Measurements from ENCODE around the gene CNTNAP2.

The CNTNAP2 gene

DNA sequence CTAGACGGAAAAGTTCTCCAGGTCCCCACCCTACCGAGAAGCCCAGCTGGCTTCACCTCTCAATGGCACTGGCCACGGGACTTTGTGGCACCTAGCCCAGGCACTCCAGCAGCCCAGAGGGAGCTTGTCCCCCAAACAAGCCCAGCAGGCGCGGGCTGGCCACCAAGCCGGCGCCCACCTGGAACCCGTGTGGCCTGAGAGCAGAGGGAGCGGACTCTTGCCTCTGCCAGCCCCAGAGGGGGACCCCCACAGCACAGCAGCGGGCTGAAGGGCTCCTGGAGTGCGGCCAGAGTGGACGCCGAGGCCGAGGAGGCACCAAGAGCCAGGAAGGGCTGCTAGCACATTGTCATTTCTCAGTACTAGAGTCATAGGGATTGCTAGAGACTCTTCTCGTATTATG, 671.4 kb downstream of the CNTNAP2 start:
- no peak for DNase-seq

DNA sequence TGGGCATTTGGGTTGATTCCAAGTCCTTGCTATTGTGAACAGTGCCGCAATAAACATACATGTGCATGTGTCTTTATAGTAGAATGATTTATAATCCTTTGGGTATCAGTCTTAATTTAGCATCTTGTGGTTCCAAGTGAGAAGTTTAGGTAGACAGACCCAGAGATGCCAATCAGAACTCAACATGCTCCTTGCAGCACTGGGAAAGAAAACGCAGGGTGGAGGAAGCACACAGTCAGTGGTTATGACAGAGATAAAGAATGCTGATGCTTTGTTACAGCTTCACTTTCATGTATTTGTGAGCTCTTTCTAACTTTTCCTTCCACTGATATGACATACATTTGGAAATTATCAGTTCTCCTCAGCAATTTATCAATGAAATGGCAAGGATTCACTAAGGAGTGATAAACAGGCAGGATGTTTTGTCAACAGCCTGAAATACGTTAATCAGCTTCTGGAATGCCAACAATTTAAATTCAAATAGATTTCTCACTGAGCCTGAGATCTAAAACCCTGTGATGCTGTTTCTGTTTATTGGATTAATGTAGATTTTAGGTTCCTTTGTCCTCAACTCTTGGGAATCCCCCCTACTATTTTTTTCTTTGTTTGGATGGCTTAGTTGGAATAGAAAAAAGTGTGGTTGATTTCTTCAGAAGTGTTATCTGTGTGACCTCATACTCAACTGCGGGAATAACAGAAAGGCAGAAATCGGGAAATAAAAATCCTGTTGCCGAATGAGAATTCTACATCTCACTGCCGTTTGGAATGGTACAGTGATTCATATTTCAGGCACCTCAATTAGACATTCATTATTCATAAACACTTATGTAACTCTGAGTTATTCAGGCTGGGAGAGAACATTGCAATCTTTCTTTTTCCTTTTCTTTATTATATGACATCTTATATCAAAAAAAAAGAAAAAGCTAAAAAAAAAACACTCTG, 675.0 kb downstream of the CNTNAP2 start:
- no peak for DNase-seq

DNA sequence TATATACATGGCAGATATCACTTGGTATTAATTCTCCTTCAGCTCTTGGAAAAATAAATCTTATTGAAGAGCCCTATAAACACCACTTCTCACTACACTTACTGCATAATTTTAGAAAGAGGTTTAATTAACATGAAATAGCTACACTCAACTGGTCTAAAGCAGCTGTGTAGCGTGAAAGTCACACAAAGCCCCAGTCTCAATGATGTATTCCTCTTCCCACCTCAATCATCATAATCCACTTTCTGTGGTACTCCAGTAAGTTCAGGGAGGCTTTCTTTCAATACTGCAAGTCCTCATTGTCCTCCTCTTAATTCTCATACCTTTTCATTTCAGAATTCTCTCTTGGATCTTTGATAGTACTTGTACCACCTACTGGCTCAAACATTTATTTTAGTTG, 688.0 kb downstream of the CNTNAP2 start:
- no peak for DNase-seq

DNA sequence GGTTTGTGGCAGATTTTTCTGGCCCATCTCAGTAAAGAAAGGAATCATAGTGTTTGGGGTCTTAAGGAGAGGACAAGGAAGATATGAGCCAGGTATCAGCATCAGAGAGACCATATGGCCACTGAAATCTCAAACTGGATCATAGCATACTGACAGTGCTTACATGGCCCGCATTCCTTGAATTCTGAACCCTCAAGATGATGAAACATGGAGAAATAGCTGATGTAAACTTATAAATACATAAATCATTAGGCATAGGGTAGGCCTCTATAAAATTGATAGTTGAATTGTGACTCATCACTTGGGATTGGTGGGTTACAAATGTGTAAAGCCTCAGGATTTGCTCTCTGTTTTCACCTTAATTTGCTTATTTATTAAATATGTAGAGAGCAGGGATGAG, 688.5 kb downstream of the CNTNAP2 start:
- DNase-seq, result no peak

DNA sequence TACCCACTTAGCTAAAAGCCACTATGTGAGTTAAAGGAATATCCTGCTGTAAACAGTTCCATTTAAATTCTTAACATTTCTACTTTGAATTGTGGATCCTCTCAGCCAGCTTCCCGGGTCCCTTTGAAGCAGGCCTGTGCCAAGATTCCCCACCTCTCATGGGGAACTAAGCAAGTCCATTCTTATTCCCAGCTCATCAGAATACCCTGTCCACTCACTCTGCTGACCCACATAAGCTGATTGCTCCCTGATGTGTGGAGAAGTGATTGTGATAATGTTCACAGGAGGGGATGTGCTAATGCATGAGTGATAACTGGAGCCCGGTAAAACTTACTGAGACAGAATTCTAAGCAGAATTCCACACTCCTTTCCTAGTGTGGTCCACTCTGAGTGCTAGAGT, 709.7 kb downstream of the CNTNAP2 start:
- DNase-seq, result no peak

DNA sequence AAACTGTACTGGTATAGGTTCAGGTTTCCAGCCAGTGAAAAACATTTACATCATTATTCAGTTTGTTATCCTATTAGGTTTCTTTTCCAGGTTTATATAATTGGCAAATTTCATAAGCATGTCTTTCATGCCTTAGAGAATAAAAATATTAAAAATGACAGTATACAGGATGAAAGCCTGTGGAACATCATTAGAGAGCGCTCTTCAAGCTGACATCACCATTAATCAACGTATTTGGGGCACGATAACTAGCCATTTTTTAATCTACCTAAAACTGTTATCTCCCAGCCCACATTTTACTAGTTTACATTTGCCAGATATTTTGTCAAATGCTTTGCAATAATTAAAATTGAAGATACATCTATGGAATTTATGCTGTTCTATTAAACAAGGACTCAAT, 714.1 kb downstream of the CNTNAP2 start:
- no peak for DNase-seq

DNA sequence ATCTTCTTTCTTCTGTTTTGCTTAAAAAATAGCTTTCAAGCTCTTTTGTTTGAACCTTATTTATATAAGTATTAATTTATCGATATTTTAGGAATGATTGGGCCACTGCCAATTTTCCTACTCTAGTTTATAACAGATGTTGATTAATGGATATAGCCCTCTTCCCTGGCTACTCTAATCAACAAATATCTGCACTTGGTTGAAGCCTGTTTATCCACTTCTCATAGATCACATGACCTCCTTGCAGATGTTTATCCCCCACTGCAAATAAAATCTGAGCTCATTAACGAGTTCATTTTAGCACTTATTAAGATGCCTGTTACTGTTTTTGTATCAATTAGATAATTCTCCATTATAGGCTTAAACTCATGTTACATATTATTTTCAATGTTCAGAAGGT, 715.3 kb downstream of the CNTNAP2 start:
- no peak for DNase-seq

DNA sequence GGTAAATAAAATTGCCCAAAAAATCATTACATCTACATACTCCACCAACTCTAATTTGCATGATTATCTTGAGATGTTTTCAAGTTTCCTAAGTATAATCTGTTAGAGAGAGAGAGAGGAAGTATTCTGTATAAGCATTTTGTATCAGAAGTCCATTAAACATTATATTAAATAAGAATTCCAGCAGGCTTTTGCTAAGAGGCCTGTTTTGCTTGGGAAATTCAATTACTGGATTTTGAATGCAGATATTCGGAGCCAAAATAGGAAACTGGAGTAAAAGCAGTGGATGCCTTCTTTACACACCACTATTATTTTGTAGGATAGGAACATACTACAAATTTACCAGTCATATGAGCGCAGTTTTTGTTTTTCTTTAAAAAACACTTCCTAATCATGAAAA, 727.8 kb downstream of the CNTNAP2 start:
- DNase-seq, result no peak

DNA sequence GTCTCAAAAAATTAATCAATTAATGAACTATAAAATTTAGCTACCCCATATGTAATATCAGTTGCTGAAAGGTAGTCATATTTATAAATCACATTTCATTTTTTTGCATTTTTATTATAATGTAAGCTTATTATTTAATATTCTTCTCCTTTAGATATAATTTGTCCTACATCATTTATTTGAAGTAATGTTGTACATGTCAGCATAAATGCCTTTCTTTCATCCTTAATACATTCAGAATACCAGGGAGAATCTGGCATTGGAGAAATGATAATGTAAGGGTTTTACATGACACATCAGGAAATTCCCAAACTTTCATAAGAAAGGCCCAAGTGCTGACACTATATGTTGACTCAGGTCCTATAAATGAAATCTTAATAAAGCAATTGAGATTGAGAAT, 742.1 kb downstream of the CNTNAP2 start:
- no peak for DNase-seq

DNA sequence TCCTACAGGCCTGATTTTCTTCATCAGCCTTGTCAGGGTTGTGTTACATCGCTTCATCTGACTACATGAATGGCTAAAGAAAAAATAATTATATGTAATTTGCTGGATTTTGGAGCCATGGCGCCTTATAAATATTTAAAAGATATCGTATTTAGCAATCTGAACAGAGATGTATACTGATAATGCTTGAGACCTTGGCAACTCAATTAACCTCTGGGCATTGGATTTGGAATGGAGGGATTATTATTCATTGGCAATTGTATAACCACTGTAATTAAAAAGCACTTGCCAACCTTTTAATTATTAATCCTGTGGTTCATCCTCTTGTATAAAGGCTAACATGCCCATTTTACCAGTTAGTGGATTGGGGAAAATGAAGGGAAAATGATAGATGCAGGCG, 745.1 kb downstream of the CNTNAP2 start:
- no peak for DNase-seq

DNA sequence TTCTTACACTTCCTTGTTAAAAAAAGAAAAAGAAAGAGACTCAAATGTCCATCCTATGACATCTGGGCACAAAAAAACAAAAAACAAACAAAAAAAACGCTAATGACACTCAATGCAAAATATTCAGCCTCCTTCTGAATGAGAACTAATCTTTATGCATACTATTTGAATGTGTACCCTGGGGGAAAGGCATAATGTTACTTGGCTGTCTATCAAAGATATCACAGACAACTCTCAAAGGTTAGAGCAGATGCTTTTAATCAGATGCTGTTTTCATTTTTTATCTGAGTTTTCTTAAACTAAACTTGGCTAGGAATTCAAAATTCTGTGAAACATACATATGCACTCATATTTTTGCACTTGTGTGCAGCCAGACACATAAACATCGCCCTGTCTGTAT, 745.8 kb downstream of the CNTNAP2 start:
- no peak for DNase-seq

DNA sequence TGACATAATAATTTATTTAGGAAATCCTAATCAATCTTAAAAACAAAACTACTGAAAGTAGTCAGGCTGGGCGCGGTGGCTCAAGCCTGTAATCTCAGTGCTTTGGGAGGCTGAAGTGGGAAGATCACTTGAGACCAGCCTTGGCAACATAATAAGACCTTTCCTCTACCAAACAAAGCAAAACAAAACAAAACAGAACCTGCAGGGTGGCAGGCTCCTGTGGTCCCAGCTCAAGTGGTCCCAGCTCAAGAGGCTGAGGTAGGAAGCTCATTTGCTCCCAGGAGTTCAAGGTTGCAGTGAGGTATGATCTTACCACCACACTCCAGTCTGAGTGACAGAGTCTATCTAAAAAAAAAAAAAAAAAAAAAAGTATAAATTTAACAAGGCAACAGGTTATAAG, 748.0 kb downstream of the CNTNAP2 start:
- no peak for DNase-seq

DNA sequence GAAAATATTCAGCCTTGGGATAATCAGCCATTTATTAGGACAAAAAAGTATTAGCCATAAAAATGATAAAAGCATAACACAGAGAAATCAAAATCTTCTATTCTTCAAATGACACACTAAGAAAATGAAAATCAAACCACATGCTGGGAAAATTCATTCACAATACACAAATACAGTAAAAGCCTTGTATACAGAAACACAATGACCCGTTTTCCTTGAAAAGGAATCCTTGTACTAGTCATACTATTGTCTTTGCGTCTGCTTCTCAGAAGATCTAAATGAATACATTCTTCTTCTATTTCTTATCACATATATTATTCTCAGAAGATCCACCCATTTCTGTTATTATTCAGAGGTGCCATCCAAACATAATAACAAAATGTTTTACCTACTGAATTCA, 749.1 kb downstream of the CNTNAP2 start:
- no peak for DNase-seq

DNA sequence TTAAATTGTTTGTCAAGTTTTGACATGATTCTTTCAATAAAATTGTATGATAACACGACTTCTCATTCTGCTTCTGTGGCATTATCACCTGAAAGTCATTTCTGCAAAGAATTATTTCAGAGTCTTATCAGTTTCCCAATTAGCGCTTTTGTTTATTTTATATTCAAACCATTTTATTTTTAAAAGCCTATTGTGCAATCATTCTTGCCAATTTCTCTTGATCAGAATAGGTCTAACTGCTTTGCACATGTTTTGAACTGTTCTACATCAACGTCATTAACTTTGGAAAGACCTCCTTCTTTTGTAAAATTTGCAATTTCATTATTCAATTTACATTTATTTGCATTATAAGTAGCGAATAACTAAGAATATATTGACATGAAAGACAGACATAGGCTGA, 758.1 kb downstream of the CNTNAP2 start:
- no peak for DNase-seq

DNA sequence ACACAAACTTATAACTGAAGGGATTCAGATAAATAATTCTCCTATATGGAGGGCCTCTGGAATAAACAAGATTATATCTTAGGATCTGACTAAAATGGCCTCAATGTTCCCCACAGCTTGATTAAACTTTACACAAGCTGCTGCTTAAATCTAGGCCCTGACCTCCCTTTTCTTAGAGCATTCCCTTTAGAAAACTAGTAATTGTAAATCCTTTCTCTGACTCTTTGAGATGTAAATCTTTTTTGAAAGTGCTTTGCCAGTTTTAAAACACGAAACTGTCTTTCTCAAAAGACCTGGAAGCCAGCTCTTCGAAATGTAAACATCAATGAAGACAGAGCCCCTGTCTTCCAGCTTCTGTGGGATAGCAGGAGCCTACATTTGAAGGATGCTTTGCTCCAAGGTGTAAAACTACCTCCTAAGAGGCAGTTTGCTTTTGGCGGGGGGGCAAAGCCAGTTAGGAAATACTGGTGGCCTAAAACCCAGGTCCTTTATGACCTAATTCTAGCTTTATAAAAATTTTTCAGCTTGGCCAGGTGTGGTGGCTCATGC, 758.7 kb downstream of the CNTNAP2 start:
- DNase-seq, result no peak

DNA sequence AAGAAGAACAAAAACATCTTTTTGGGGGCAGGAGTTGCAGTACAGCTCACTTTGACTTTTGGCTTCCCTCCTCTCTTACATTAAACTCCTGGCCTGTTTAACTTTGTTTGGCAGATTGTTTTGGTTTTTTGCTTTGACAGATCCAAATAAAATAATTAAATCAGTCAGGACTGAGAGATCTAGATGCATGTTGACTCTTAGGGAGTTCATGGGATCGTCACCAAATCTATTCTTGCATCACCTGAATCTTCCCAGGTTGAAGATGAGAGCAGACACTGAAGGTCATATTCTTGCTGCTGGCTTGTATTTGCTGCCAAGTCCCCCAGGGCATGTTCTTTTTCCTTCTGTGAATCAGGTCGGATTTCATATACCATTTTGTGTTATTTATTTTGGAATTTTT, 759.4 kb downstream of the CNTNAP2 start:
- DNase-seq, result no peak

DNA sequence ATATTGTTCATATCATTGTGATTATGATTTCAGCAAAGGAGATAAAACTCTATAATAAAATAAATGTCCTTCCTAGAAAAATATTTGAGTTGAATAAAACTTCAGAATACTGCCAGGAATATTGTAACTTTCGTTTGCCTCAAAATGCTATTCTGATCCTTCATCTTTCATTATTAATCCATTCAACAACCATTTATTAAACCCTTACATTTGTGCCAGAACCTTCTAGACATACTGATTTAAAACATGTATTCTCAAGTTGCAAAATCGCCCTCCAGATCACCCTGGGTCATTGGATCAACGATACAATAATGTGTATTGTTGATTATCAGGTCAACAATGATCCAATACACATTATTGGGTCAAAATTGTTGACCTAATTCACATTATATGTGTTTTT, 759.8 kb downstream of the CNTNAP2 start:
- DNase-seq, result no peak

DNA sequence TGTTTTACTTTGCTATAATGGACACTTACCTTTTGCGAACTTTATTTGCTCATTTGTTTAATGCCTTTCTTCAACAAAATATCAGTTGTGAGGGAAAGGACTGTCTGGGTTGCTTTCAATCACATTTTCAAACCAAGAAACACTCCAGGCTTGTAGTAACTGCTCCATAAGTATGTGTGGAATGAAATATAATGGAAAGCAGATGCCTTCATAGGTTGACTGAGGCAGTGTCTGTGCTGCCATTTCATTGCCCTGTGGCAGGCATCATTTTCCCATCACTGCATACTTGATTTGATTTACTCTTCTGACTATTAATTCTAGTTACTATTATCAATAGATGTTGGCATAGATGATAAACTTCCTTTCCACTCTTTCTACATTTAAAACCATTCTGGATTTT, 762.3 kb downstream of the CNTNAP2 start:
- no peak for DNase-seq

DNA sequence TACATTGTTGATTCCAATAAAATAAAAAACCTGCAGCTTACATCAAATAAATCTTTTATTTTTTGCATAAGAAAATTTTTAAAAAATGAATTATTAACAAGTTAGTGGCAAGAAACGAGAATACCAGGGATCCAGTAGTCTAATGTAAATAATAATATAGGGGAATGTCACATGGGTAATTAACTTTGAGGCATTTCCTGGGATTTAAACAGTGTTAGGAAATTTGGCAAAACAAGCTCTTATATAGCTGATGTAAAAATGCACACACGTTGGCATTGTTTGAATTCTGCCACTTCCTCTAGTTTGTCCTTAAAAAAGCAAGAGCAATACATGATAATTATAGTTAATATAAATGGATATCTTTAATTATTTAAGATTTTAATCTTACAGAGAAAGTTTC, 768.6 kb downstream of the CNTNAP2 start:
- no peak for DNase-seq

DNA sequence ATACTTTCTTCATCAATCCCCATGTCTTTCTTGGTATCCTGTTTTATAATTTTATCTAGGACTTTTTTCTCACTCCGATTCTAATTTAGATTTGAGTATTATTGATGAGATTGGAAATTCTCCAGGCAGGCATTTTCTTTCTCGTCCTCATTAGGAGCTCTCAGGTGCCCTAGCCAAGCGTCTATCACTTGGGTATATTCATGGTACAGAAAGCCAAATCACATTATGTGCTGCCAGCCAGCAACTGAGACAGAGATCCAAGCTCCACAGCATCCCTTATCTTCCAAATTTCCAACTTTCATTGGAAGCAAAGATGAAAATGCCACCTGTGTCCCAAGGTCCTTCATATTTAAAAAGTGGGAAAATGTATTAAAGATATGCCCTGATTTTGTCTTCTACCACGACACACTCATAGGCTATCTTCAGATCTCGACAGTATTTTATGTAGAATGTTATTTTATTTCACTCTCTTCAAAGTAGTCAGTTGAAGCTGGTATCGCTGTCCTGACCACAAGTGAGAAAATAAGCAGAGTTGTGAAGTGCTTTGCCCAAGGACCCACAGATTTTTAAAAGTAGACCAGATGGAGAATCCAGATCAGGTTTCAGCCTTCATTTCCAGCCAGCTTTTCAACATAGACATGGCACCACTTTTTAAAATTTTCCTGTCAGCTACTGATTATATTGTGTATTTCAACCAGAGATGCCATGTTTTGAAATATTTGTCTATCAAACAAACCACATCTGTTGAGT, 773.4 kb downstream of the CNTNAP2 start:
- no peak for DNase-seq

DNA sequence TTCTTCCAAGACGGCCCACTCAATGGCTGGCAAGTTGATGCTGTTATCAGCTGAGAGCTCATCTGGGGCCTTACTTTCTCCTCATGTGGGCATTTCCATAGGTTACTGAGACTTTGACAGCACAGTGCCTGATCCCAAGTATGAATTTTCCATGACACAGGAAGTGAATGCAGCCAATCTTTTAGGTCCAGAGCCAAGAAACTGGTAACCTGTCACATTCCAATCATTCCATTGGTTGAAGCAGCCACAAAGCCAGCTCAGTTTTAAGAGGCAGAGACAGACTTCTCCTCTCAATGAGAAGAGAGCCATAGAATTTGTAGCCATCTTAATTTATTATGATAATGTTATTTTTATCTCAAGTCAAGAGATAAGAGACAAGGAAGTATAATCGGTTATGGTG, 775.5 kb downstream of the CNTNAP2 start:
- DNase-seq, result no peak

DNA sequence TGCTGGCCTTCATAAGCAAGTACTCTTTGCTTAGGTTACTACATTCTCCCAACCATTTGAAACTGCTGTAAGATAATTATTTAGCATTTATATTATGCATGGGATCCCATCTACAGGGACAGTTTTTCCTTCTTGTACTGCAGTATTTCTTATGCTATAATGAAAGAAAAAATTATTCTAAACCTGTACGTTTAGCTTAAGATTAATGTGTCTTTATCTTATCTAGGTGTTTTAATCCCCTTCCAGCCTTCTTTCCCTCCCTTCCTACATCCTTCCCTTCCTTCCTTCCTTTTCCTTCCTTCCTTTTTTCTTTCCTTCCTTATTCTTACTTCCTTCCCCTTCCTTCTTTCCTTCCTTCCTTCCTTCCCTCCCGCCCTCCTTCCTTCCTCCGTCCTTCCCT, 778.3 kb downstream of the CNTNAP2 start:
- DNase-seq, result no peak

DNA sequence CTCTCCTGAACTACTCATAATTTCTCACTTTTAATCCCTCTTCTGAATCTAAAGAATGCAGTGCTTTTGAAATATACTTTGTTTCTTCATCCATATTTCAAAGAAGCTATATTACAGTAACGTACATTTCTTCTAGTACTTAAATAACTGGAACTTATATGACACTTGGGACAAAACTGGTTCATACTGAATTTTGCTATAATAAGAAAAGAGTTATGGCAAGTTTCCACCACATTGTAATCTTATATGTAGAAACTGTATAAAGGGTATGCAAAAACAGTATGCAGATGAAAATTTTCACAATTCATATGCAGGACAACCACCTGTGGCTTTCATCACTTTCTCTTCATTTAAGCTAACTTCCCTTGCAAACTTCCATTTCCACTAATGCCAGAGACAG, 785.7 kb downstream of the CNTNAP2 start:
- DNase-seq, result no peak

DNA sequence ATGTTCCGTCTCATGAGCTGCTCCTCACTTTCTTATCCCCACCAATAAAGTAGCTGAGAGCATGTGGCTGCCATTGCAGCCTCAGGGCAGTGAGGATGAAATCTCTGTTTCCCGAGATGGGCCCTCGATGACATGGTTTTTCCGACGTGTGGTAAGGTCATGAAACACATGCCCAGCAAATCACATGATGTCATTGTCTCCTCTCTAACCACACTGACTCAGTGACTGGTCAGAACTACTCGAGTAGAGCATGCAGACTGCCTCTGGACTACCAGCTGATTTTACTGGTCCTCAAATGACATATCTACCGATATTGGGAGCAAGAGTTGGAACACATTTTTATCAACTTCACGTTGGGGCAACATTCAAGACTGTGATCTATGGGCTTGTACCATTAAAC, 786.1 kb downstream of the CNTNAP2 start:
- DNase-seq, result no peak

All from activated CD4-positive, CD25-positive, alpha-beta regulatory T cell (primary cell).